ENCODE measurements around the gene ZNF543.
A peak's percentile ranks its signal among the peaks of the same experiment; 100 is the strongest.
"Not testable (repeated sequence)": the region's sequence is repeated elsewhere in the genome, so short reads cannot be mapped to it uniquely, and the experiment has no call there.

ZNF543 gene

DNA sequence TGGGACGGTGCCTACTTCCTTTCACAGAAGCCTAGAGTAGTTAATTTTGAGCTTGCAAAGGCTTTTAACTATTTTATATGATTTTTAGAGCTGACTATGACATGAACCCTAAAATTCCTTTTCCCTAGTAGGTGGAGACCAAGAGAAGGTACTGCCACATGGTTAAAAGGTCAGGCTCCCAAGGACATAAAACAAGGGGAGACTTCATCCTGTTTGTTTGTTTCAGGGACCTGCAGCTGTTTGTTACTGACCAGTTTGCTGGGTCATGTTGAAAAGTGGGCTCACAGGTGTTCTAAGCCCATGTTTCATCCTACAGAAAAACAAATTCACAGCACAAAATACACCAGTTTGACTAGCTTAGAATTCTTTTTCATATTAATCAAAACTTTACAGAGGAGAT is 43.8 kb upstream of the ZNF543 start:
- peaks cover 14% of the 10 kb centered on the region for H3K4me1 ChIP-seq (ENCODE audit: control insufficient read depth, low read length)
- no peak overlapping the region for H3K4me3 ChIP-seq (ENCODE audit: low read length)
- no peaks in the 10 kb centered on the region for H4K20me1 ChIP-seq (ENCODE audit: control insufficient read depth, insufficient read depth, low read depth, low read length)
- peaks cover 12% of the 10 kb centered on the region for H3K9me3 ChIP-seq (ENCODE audit: control insufficient read depth, insufficient read depth, low read length)
- H3K27ac ChIP-seq (ENCODE audit: low read depth, low read length), result no peak overlapping the region
- H3K79me2 ChIP-seq (ENCODE audit: control insufficient read depth, low read length), result peaks cover 11% of the 10 kb centered on the region
- H3K9me2 ChIP-seq (replicated peaks; ENCODE audit: control insufficient read depth, low read length), result no peaks in the 10 kb centered on the region
- no peaks in the 10 kb centered on the region for H3K27me3 ChIP-seq (ENCODE audit: control insufficient read depth, low read length)
- no peak for TF ChIP-seq EZH2phosphoT487 (IDR thresholded peaks at IDR 0.05; ENCODE audit: borderline replicate concordance, low read length)
- TF ChIP-seq, protein P1, sequence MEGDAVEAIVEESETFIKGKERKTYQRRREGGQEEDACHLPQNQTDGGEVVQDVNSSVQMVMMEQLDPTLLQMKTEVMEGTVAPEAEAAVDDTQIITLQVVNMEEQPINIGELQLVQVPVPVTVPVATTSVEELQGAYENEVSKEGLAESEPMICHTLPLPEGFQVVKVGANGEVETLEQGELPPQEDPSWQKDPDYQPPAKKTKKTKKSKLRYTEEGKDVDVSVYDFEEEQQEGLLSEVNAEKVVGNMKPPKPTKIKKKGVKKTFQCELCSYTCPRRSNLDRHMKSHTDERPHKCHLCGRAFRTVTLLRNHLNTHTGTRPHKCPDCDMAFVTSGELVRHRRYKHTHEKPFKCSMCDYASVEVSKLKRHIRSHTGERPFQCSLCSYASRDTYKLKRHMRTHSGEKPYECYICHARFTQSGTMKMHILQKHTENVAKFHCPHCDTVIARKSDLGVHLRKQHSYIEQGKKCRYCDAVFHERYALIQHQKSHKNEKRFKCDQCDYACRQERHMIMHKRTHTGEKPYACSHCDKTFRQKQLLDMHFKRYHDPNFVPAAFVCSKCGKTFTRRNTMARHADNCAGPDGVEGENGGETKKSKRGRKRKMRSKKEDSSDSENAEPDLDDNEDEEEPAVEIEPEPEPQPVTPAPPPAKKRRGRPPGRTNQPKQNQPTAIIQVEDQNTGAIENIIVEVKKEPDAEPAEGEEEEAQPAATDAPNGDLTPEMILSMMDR (IDR thresholded peaks at IDR 0.05; ENCODE audit: low read depth, low read length, poor library complexity, severe bottlenecking), result no peak
- H3K36me3 ChIP-seq (ENCODE audit: control insufficient read depth, low read length), result peaks cover 20% of the 10 kb centered on the region
- H3F3A ChIP-seq (ENCODE audit: control insufficient read depth, insufficient read depth), result no peaks in the 10 kb centered on the region
- H3K4me2 ChIP-seq (ENCODE audit: low read length), result no peak overlapping the region

DNA sequence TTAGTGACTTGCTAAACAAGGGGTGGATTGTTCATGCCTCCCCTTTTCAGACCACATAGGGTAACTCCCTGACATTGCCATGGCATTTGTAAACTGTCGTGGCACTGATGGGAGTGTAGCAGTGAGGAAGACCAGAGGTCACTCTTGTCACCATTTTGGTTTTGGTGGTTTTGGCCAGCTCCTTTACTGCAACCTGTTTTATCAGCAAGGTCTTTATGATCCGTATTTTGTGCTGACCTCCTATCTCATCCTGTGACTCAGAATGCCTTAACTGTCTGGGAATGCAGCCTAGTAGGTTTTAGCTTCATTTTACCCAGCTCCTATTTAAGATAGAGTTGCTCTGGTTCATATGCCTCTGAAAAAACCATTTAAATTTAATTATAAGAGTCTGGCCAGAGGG is 41.8 kb upstream of the ZNF543 start:
- Histone ChIP-seq H3K9me3 (ENCODE audit: control insufficient read depth, insufficient read depth, low read length) (peaks cover 21% of the 10 kb centered on the region), H3K79me2 (ENCODE audit: control insufficient read depth, low read length) (peaks cover 31% of the 10 kb centered on the region), H3K4me1 (ENCODE audit: control insufficient read depth, low read length) (peaks cover 22% of the 10 kb centered on the region), H3K36me3 (ENCODE audit: control insufficient read depth, low read length) (peaks cover 38% of the 10 kb centered on the region)
- H3K9me2 ChIP-seq (replicated peaks; ENCODE audit: control insufficient read depth, low read length); H3F3A ChIP-seq (ENCODE audit: control insufficient read depth, insufficient read depth); H4K20me1 ChIP-seq (ENCODE audit: control insufficient read depth, insufficient read depth, low read depth, low read length); H3K27ac ChIP-seq (ENCODE audit: low read depth, low read length); H3K27me3 ChIP-seq (ENCODE audit: control insufficient read depth, low read length); H3K4me3 ChIP-seq (ENCODE audit: low read length); H3K4me2 ChIP-seq (ENCODE audit: low read length): not testable (repeated sequence)

DNA sequence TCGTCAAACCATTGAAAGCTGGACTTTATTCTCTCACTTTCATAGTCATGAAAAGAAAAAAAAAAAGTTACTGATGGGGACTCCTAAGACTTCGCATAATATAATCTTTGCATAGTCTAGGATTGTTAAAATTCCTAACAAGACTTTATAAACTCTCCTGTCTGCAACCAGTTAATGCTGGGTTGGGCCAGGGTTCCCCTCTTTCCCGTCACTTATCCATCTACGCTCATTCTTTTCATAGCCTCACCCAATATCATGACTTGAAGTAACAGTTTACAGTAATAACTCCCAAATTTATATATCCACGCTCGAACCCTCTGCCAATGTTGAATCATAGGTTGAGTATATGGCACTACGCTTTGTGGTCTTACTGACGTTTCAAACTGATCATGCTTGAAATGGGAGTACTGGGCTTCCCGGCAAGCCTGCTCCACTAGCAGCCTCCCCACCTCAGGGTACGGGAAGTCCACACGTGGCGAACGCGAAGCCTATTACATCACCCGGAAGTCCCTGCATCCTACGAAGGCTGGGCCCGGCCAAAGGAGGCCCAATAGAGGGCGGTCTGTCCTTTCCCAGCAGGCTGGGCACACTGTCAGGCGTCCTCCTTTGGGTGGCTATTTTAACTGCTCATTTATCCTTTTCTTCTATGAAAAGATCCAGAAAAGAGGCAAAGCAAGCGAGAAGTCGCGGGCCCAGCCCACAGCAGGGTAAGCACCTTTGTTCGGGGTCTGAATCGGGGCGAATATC is 40.7 kb upstream of the ZNF543 start:
- peaks cover 40% of the 10 kb centered on the region for H3K79me2 ChIP-seq (ENCODE audit: control insufficient read depth, low read length)

More for the DNA sequence above, 40.7 kb upstream of the ZNF543 start:
- Histone ChIP-seq H4K20me1 (ENCODE audit: control insufficient read depth, insufficient read depth, low read depth, low read length) (no peaks in the 10 kb centered on the region), H3K4me3 (ENCODE audit: low read length) (peak overlapping the region; percentile 83), H3K27me3 (ENCODE audit: control insufficient read depth, low read length) (no peaks in the 10 kb centered on the region), H3F3A (ENCODE audit: control insufficient read depth, insufficient read depth) (no peaks in the 10 kb centered on the region), H3K9me2 (replicated peaks; ENCODE audit: control insufficient read depth, low read length) (no peaks in the 10 kb centered on the region), H3K27ac (ENCODE audit: low read depth, low read length) (peak overlapping the region; percentile 82), H3K36me3 (ENCODE audit: control insufficient read depth, low read length) (peaks cover 47% of the 10 kb centered on the region), H3K4me2 (ENCODE audit: low read length) (peak overlapping the region; percentile 94), H3K4me1 (ENCODE audit: control insufficient read depth, low read length) (peaks cover 22% of the 10 kb centered on the region), H3K9me3 (ENCODE audit: control insufficient read depth, insufficient read depth, low read length) (peaks cover 18% of the 10 kb centered on the region)
- TF ChIP-seq EZH2phosphoT487 (IDR thresholded peaks at IDR 0.05; ENCODE audit: borderline replicate concordance, low read length), result no peak
- TF ChIP-seq, protein P1 (IDR thresholded peaks at IDR 0.05; ENCODE audit: low read depth, low read length, poor library complexity, severe bottlenecking), result no peak

Measured in DOHH2 (cell line).